Spleen (tissue), 11 donors: ENCODE results near the gene GNPTAB. TPM values are rescaled to one million over a fixed set of nuclear protein-coding genes. Genes with fewer than 3 reads are reported as not detected.
A peak's percentile ranks its signal among the peaks of the same experiment; 100 is the strongest.

Source experiments
- DNase-seq: peaks from one replicate; pipeline ENCODE4 v3.0.0-alpha.2; 2020
- H3K27ac ChIP-seq, 8 donors: fragments of 200-600 bp; sonication (generic) in 7 of 8; 1 replicate in 4 of 8; 2 replicates in 4 of 8; pipeline versions ENCODE4 v1.5.0 to v1.8.0; 2016 to 2021; ENCODE audit warnings: inconsistent platforms in 4 of 8, mild to moderate bottlenecking in 4 of 8, moderate library complexity in 1 of 8
- H3K27me3 ChIP-seq, 7 donors: fragments of 200-600 bp; sonication (generic) in 6 of 7; replicated peaks in 1 of 7; 1 replicate in 4 of 7; 2 replicates in 3 of 7; pipeline versions ENCODE4 v1.5.0 to v1.8.0; 2016 to 2021; ENCODE audit warnings: inconsistent platforms in 3 of 7, mild to moderate bottlenecking in 1 of 7
- H3K36me3 ChIP-seq, 6 donors: fragments of 200-600 bp; sonication (generic) in 5 of 6; 1 replicate in 4 of 6; 2 replicates in 2 of 6; pipeline versions ENCODE4 v1.5.0 to v1.8.0; 2016 to 2021; ENCODE audit warnings: inconsistent platforms in 2 of 6
- H3K4me1 ChIP-seq, 6 donors: fragments of 200-600 bp; sonication (generic) in 5 of 6; 1 replicate in 3 of 6; 2 replicates in 3 of 6; pipeline versions ENCODE4 v1.5.0 to v1.8.0; 2016 to 2021; ENCODE audit warnings: inconsistent platforms in 3 of 6
- H3K4me3 ChIP-seq, 8 donors: fragments of 200-600 bp; sonication (generic) in 7 of 8; 1 replicate in 4 of 8; 2 replicates in 4 of 8; pipeline versions ENCODE4 v1.5.0 to v1.8.0; 2016 to 2021; ENCODE audit warnings: inconsistent platforms in 4 of 8, mild to moderate bottlenecking in 4 of 8, moderate library complexity in 2 of 8
- H3K9me3 ChIP-seq, 8 donors: fragments of 200-600 bp; sonication (generic) in 7 of 8; 1 replicate in 4 of 8; 2 replicates in 4 of 8; pipeline versions ENCODE4 v1.5.0 to v1.8.0; 2016 to 2021; ENCODE audit warnings: inconsistent platforms in 4 of 8
- CTCF ChIP-seq, 11 experiments: fragments of 200-600 bp in 7 of 11; fragments of 450-650 bp in 4 of 11; sonication (generic) in 4 of 11; IDR thresholded peaks in 8 of 11; conservative IDR thresholded peaks in 3 of 11; 1 replicate in 7 of 11; 2 replicates in 4 of 11; pipeline versions ENCODE4 v1.4.0 to v1.8.0; 2016 to 2021; ENCODE audit warnings: antibody characterized with exemption in 11 of 11, inconsistent platforms in 4 of 11, mild to moderate bottlenecking in 1 of 11
- POLR2A ChIP-seq, 3 donors: fragments of 450-650 bp; IDR thresholded peaks; one replicate each; pipeline ENCODE4 v1.5.1; 2017; ENCODE audit warnings: antibody characterized with exemption in 3 of 3, mild to moderate bottlenecking in 1 of 3
- POLR2AphosphoS5 ChIP-seq, 3 donors: sonication (generic); formaldehyde crosslinking; IDR thresholded peaks; one replicate each; pipeline ENCODE4 v1.5.1; 2017; ENCODE audit warnings: antibody characterized with exemption in 3 of 3
- WGBS, 5 donors: extraction: QIAGEN DNeasy Blood & Tissue Kit in 3 of 5; methylation state at CpG; one replicate each; pipeline versions ENCODE4 v1.1.5 to v1.1.7; 2013 to 2018; 5-methylcytosine and 5-hydroxymethylcytosine counted together
- intact Hi-C: fragments of 100-400 bp; cut with DNase I; formaldehyde crosslinking; loops from one replicate; pipeline ENCODE4 v1.15.0; 2023; ENCODE audit warnings: low total_unique reads
- polyA plus RNA-seq, 3 donors: library from polyadenylated mRNA; stranded (reverse); fragments of 200-250 nt; gene quantifications; one replicate each; pipeline ENCODE4 v1.2.1, GENCODE V29; 2013
- total RNA-seq, 7 donors: library from RNA; depleted of rRNA in 3 of 7; stranded (reverse); fragments of >200 nt in 3 of 7; fragmentation: NEBNext Ultra II Directional in 4 of 7; extraction: Animal tissue kit (Norgen Biotek cat#: 25700) in 4 of 7; gene quantifications; one replicate each; pipeline versions ENCODE4 v1.1.0 to v1.2.1, GENCODE V29; 2016 to 2021
- donor health status: healthy with polysubstance abuse.
- donor health status: DM: no; HTN: no; CAD: no; lungs with moderate emphysema.
- donor health status: DM: no; HTN: no; CAD: no.
- donor health status: Bipolar disorder and iron deficiency.
- donor health status: healthy.
- donor health status: DM: no; HTN: no; CAD: no.
- donor health status: DM: yes; HTN: yes; CAD: no.

GNPTAB gene
- total and polyA plus RNA-seq, 10 donors, result 9.3 to 90.8 (median 45.2) TPM

GRCh38 chr12:101707131-101707782 lies 123.5 kb downstream of the GNPTAB start:
- H3K27ac ChIP-seq, result no peak overlapping the region
- no peaks in the 10 kb centered on the region for H3K36me3 ChIP-seq
- no peak for DNase-seq
- no peaks in the 10 kb centered on the region for H3K27me3 ChIP-seq
- H3K4me3 ChIP-seq, result no peak overlapping the region
- intact Hi-C loops, result no loop called here
- H3K9me3 ChIP-seq, result no peaks in the 10 kb centered on the region
- peaks cover 0 to 77% (median 22%) of the 10 kb centered on the region in 6 donors for H3K4me1 ChIP-seq
- TF ChIP-seq CTCF (IDR thresholded peaks at IDR 0.05 in 8 of 11, conservative IDR thresholded peaks at IDR 0.05 in 3 of 11) (no peak), POLR2A (IDR thresholded peaks at IDR 0.05) (no peak), POLR2AphosphoS5 (IDR thresholded peaks at IDR 0.05) (no peak)

- DNase-seq, result no peak
- H3K27me3 ChIP-seq, result no peaks in the 10 kb centered on the region
- intact Hi-C loops, result no loop called here
- no peak overlapping the region for H3K4me3 ChIP-seq
- peaks cover 0 to 79% (median 29%) of the 10 kb centered on the region in 6 donors for H3K4me1 ChIP-seq
- H3K27ac ChIP-seq, result no peak overlapping the region
- TF ChIP-seq CTCF (IDR thresholded peaks at IDR 0.05 in 8 of 11, conservative IDR thresholded peaks at IDR 0.05 in 3 of 11) (no peak), POLR2A (IDR thresholded peaks at IDR 0.05) (no peak), POLR2AphosphoS5 (IDR thresholded peaks at IDR 0.05) (no peak)
- no peaks in the 10 kb centered on the region for H3K36me3 ChIP-seq
- no peaks in the 10 kb centered on the region for H3K9me3 ChIP-seq
- 94 to 100% (median 95%) methylated on average over 1 of the region's 1 CpG for WGBS, 5 donors
These were observed 124.4 kb downstream of the GNPTAB start for GRCh38 chr12:101706403-101706802.

GRCh38 chr12:101703487-101703886 lies 127.3 kb downstream of the GNPTAB start:
- TF ChIP-seq POLR2A (IDR thresholded peaks at IDR 0.05), result no peak
- no peak for TF ChIP-seq CTCF (IDR thresholded peaks at IDR 0.05 in 8 of 11, conservative IDR thresholded peaks at IDR 0.05 in 3 of 11)
- Histone ChIP-seq H3K36me3 (no peaks in the 10 kb centered on the region), H3K9me3 (no peaks in the 10 kb centered on the region), H3K4me1 (peaks cover 6 to 79% (median 47%) of the 10 kb centered on the region in 6 donors), H3K4me3 (no peak overlapping the region), H3K27me3 (no peaks in the 10 kb centered on the region), H3K27ac (no peak overlapping the region)
- intact Hi-C loops, result no loop called here
- no peak for DNase-seq
- WGBS, 5 donors, result 87 to 93% (median 90%) methylated on average over 3 of the region's 3 CpGs

- Histone ChIP-seq H3K4me3 (peak overlapping the region in 3 of 8 donors; percentile 74 to 89 (median 81)), H3K27me3 (no peaks in the 10 kb centered on the region), H3K36me3 (no peaks in the 10 kb centered on the region), H3K27ac (peak overlapping the region in 4 of 8 donors; percentile 3 to 45 (median 17)), H3K9me3 (no peaks in the 10 kb centered on the region), H3K4me1 (peaks cover 14 to 76% (median 53%) of the 10 kb centered on the region in 6 donors)
- intact Hi-C loops, result no loop called here
- no peak for DNase-seq
- no peak for TF ChIP-seq POLR2A (IDR thresholded peaks at IDR 0.05)
- TF ChIP-seq CTCF (IDR thresholded peaks at IDR 0.05 in 8 of 11, conservative IDR thresholded peaks at IDR 0.05 in 3 of 11), result no peak
- TF ChIP-seq POLR2AphosphoS5 (IDR thresholded peaks at IDR 0.05), result no peak
- 82 to 94% (median 88%) methylated on average over 2 of the region's 2 CpGs for WGBS, 5 donors
These were observed 130.4 kb downstream of the GNPTAB start for GRCh38 chr12:101700299-101700820.
